Spleen (tissue), 7 donors: ENCODE data around the gene ABHD4.

Experiments
- POLR2A ChIP-seq, 3 donors: fragments of 450-650 bp; IDR thresholded peaks; one replicate each; pipeline ENCODE4 v1.5.1; 2017; ENCODE audit warnings: antibody characterized with exemption in 3 of 3, mild to moderate bottlenecking in 1 of 3
- POLR2AphosphoS5 ChIP-seq, 3 donors: sonication (generic); formaldehyde crosslinking; IDR thresholded peaks; one replicate each; pipeline ENCODE4 v1.5.1; 2017; ENCODE audit warnings: antibody characterized with exemption in 3 of 3
- TF ChIP-seq, protein P1 (sequence below), 11 experiments: fragments of 200-600 bp in 7 of 11; fragments of 450-650 bp in 4 of 11; sonication (generic) in 4 of 11; IDR thresholded peaks in 8 of 11; conservative IDR thresholded peaks in 3 of 11; 1 replicate in 7 of 11; 2 replicates in 4 of 11; pipeline versions ENCODE4 v1.4.0 to v1.8.0; 2016 to 2021; ENCODE audit warnings: antibody characterized with exemption in 11 of 11, inconsistent platforms in 4 of 11, mild to moderate bottlenecking in 1 of 11
- donor health status: DM: no; HTN: no; CAD: no; lungs with moderate emphysema.
- donor health status: DM: no; HTN: no; CAD: no.
- donor health status: DM: no; HTN: no; CAD: no.

DNA sequence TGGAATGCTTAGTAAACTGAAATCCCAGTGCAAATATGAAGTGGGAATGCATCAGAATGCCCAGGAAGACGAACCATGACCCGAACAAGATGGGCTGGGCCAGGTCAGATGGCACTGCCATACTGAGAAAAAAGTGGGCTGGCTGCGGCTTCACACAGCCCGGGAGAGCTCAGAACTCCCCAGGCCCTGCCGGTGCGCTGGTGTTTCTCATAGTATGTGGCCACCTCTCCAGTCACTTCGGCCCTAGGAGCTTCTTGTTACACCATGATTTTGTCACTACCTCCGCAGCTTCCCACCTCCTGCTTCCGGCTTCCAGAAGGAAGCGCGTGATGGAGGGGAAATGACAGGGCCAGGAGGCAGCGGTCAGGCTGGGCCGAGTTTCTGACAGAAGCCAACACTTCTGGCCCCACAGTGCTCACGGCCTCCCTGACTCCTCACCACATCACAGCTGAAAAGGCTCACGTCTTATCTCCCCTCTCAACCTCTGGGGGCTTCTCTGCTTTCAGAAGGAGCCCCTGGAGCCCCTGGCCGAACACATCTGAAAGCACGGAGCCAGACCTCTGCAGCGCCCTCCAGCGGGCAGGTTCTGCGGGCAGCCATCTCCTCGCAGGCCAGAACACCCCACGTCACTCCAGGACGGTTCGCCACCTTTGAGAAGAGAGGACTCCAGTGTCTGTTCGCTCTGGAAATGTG, 39.7 kb upstream of the ABHD4 start:
- TF ChIP-seq, protein P1, sequence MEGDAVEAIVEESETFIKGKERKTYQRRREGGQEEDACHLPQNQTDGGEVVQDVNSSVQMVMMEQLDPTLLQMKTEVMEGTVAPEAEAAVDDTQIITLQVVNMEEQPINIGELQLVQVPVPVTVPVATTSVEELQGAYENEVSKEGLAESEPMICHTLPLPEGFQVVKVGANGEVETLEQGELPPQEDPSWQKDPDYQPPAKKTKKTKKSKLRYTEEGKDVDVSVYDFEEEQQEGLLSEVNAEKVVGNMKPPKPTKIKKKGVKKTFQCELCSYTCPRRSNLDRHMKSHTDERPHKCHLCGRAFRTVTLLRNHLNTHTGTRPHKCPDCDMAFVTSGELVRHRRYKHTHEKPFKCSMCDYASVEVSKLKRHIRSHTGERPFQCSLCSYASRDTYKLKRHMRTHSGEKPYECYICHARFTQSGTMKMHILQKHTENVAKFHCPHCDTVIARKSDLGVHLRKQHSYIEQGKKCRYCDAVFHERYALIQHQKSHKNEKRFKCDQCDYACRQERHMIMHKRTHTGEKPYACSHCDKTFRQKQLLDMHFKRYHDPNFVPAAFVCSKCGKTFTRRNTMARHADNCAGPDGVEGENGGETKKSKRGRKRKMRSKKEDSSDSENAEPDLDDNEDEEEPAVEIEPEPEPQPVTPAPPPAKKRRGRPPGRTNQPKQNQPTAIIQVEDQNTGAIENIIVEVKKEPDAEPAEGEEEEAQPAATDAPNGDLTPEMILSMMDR (IDR thresholded peaks at IDR 0.05 in 8 of 11, conservative IDR thresholded peaks at IDR 0.05 in 3 of 11), result peak in 7 of 11 experiments; percentile 20 to 45 (median 30)
- TF ChIP-seq POLR2AphosphoS5 (IDR thresholded peaks at IDR 0.05) (peak in 1 of 3 donors; percentile 32), POLR2A (IDR thresholded peaks at IDR 0.05) (no peak)
